HTR-8/SVneo (cell line): ENCODE results near the gene CDSN.

Source experiments
- DNase-seq: peaks from one replicate; pipeline ENCODE4 v3.0.0; 2011; ENCODE audit warnings: low spot score, mixed read lengths; ENCODE audit not compliant: insufficient read length
- FAIRE-seq: peaks from 2 replicates; lab custom pipeline; 2011; peaks lifted over from hg19 to GRCh38; lab: Jason Lieb, UNC

Gene CDSN

DNA sequence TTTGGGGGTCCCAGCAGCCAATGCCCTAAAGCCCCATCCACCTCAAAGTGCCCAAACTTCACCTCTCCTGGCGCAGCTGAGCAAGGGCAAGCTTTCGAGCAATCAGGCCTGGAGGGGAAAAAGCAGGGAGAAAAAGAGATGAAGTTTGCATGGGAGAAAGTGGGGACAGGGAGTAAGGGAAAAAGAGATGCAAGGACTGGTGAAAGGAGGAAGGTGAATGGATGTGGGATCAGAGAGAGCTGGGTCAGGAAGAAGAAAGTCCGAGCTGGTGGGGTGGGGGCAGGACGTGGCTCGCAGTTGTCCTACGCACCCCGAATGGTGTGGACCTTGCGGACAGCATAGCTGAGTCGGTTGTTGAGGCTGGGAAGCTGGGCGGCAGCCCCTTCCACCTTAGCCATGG, 25.1 kb upstream of the CDSN start:
- FAIRE-seq (no peak), DNase-seq (no peak)

DNA sequence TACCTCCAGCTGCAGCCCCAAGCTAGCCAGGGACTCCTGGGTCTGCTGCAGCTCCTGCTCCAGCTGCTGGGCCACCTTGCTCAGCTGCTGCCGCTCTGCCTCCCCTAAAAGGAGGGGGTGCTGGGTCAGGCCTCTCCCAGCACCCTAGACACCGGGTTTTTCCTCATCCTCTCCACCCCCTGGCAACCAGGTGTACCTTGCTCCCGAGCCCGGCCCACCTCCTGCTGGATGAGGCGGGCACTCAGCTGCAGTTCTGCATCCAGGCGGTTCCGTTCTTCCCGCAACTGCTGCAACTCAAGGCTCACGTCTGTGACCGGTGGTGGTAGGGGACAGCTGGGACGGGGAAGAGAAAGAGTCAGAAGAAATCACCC, 24.7 kb upstream of the CDSN start:
- DNase-seq = no peak
- FAIRE-seq = no peak

DNA sequence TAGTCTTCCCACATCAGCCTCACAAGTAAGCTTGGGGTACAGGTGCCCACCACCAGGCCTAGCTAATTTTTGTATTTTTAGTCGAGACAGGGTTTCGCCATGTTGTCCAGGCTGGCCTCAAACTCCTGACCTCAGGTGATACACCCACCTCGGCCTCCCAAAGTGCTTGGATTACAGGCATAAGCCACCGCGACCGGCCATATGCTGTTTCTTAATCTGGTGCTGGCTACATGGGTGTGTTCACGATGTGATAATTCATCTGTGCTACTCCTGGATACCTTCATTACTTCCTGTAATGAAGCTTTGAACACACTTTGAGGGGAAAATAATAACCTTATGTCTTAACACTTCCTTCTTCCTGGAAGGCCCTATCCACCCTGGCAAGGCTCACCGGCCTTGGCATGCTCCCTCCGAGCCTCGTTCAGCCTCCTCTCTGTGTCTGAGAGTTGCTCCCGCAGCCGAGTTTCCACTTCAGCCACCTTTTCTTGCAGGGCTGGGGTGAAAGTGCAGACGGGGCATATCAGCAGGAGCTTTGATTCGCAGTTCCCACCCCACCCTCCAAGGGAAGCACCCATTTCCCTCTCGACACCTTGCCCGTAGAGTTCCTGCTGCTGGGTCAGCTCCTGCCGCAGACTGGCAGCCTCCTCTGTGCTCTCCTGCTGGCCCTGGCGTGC, 24.2 kb upstream of the CDSN start:
- DNase-seq (no peak), FAIRE-seq (no peak)

DNA sequence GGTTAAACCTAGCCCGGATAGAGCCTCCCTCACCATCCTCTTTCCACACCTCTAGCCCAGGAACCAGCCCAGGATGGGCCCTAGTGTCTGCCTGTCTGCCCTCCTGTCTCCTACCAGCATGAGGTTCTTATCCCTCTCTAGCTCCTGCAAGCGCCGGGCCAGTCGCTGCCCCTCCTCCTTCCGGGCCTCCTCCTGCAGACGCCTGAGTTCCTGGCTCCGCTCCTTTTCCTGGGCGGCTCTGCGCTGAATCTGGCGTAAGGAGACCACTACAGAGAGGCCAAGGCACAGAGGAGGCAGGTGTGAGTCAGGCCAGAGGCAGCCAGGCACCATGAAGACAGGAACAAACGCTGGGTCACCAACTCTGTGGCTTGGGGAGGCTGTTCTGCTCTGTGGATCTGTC, 22.9 kb upstream of the CDSN start:
- peak; percentile 42 for DNase-seq
- no peak for FAIRE-seq

DNA sequence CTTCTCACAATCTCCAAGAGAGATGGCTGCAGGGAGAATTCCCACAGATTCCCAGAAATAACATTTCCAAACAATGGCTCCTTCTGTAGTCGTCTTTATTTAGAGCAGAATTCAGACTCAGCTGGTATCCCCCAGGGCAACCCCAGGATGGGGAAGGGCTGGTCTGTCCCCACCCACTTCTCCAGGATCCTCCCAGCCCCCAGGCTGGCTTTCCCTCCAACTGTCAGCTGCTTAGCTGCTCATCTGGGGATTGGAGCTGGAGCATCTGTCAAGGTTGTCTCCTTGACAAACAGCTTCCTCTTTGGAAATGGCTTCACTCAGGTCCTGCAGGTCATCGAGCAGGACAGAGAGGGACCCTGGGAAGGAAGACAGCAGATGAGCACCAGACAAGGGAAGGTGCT, 22.1 kb upstream of the CDSN start:
- FAIRE-seq (no peak), DNase-seq (no peak)

DNA sequence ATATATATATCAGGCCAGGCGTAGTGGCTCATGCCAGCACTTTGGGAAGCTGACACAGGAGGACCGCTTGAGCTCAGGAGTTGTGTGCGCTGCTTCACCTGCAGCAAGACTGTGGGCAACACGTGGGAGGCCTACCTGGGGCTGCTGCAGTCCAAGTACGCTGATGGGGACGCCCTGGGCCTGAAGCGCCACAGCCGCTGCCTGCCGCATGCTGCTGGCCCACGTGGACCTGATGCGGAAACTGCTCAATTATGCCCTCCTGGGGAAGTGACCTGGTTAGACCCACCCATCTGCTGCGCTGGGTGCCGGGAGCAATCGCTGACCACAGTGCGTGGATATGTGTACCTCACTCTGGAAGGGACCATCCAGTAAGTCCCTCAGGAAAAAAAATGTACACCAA, 20.4 kb upstream of the CDSN start:
- FAIRE-seq = no peak
- DNase-seq = no peak

DNA sequence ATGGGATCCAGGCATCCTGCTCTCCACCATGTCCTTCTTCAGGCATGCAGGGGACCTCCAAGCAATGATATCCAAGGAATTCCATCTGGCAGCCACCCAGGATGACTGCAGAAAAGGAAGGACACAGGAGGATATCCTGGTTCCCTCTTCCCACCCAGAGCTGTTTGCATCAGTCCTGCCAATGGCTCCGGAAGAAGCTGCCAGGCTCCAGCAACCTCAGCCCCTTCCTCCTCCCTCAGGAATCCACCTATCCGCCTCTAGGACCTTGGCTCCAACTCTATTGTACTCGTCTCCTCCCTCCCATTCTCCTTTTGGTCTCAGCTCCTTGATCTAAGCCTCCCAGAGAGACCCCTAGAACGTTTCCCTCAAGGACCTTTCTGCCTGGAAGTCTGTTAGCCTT, 19.4 kb upstream of the CDSN start:
- FAIRE-seq (no peak), DNase-seq (peak; percentile 34)

DNA sequence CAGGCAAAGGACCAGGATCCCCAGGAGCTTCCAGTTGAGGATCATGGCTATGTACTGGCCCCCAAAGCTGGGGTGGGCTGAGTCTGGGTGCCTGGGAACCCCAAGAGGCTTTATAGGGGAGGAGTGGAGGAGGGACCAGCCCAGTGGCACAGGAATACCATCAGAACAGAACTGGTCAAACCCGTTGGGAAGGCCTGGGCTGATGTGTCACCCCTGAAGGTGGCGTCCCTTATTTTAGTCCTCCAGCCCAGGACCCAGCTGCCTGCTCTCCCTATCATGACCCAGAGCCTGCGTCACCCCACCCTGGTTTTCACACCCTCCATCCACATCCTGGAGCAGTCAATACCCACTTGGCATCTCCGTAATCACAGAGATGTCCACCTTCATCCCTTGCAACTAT, 18.7 kb upstream of the CDSN start, which contains the start of gene PSORS1C2:
TSS of gene PSORS1C2 (minus strand) at position 85 of the 400 bp plus-strand sequence. CDS start at position 45, 40 bp downstream.
- no peak for FAIRE-seq
- no peak for DNase-seq

DNA sequence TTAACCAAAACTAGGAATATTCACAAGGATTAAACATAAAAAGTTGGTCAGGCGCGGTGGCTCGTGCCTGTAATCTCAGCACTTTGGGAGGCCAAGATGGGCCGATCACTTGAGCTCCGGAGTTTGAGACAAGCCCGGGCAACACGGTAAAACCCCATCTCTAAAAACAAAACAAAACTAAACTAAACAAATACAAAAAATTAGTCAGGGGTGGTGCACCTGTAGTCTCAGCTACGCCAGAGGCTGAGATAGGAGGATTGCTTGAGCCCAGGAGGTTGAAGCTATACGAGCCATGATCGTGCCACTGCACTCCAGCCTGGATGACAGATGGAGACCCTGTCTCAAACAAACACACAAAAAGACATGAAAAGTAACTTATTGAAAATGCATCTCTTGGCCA, 15.5 kb upstream of the CDSN start:
- no peak for FAIRE-seq
- DNase-seq = no peak

DNA sequence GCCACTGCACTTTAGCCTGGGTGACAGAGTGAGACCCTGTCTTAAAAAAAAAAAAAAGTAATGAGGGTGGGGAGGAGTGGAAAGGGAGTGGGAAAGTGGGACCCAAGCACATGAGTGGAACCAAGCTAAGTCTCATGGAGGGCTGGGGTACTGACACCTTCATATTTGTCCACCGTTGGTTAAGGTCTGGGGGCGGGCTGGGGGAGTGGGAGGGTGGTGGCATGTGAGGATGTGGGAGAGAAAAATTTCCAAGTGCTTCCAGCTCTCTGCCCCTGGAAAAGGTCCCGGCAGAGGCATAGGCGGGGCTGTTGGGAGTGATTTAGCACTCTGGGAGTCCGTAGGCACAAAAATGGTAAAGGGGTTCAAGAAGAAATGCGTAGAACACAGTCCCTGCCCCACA, 12.6 kb upstream of the CDSN start:
- FAIRE-seq = no peak
- no peak for DNase-seq

DNA sequence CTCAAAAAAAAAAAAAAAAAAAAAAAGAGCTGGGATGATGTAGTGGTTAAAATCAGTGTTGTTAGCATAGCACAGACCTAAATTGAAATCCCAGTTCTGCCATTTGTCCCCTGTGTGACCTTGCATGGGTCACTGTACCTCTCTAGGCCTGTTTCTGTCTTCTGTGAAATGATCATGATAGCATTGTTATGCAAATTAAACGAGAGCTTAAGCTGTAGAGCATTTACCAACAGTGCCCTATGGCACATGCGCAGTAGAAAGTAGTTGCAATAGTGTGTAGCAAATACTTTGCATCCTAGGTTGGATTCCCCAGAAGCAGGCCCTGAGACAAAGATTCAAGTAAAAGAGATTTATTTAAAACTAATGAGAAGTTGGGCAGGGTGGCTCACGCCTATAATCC, 11.3 kb upstream of the CDSN start:
- DNase-seq (no peak), FAIRE-seq (no peak)

DNA sequence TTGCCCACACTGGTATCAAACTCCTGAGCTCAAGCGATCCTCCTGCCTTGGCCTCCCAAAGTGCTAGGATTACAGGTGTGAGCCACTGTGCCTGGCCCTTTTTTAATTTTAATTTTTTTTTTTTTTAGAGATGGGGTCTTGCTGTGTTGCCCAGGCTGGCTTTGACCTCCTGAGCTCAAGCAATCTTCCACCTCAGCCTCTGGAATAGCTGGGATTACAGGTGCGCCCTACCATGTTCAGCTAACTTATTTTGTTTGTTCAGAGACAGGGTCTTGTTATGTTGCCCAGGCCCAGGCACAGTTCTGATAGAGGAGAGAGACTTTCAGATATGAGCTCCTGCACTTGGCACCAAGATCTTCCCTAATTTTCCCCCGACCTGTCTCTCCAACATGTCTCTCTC, 10.5 kb upstream of the CDSN start:
- FAIRE-seq (no peak), DNase-seq (no peak)

DNA sequence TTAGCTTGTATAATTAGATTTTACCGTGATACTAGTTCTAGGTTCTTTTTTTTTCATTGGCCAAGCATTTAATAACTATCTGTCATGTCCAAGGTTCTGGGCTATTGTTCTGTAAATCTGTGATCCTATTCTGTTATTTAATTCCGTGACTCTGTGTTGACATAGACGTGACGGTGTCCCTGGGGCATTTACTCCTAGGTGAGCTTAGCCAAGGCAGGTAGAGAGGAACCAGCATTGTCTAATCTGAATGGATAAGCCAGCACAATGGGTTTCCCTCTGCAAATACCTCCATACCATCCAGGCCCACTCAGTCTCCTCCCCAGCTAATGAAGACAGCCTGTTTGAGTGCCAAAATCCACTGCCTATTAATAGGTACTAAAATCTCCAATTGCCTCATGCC, 8.9 kb upstream of the CDSN start:
- FAIRE-seq = no peak
- no peak for DNase-seq

DNA sequence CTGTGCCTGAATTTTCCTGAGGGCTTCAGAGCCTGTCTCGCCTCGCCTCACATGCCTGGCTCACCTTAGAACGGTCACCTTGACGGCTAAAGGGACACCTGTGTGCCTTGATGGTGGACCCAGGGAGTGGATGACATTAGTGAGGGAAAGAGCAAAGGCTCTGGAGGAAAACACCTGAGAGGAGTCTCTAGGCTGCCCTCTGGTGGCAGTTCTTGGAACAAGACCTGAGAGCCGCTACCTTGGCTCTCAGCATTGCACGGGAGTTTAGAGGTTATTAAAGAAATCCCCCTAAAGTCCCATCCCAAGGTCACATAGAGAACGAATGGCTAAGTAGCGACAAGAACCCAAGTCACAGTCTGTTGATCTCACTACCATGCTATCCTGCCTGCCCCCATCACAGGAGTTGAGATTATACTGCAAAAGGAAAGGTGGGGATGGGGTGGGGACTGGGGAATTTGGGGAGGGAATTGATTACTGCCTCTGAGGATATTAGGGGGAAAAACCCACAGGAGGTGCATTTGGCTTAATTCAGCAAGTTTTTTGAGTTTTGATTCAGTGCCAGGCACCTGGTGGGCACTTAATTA, 7.9 kb upstream of the CDSN start:
- FAIRE-seq (no peak), DNase-seq (peak; percentile 64)

DNA sequence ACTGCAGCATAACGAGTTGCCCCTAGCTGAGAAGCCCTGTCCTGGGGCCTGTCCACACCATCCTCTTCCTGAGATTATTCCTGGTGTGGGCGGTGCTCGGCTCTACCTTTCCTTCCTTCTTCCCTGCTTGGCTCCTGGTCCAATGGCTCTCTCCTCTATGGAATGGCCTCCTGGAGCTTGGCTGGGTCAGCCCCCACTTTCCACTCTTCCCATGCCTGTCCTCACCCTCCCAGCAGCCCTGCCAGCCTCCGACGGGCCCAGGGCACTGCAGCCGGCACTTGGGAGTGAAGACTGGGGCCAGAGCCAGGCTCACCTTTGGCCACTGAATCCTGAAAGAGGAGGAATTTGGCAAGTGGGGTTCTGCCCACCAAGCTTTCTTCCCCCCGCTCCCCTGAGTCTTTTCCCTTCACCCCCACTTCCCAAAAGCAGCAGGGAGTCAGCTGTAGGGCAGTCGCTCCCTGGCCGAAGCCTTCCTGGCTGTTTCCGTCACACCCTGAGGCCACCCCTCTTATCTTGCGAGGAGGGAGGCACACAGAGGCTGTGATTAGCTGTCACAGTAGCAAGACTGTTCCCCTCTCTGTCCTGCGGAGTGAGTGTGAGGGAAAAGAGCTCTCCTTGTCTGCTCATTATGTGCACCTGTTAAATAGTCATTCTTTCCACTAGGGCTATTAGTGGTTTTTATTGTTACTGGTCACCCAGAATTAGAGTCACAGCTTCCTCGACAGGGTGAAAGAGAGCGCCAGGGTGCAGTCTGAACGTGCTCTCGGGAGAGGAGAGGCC, 6.3 kb upstream of the CDSN start:
- FAIRE-seq (no peak), DNase-seq (no peak)

DNA sequence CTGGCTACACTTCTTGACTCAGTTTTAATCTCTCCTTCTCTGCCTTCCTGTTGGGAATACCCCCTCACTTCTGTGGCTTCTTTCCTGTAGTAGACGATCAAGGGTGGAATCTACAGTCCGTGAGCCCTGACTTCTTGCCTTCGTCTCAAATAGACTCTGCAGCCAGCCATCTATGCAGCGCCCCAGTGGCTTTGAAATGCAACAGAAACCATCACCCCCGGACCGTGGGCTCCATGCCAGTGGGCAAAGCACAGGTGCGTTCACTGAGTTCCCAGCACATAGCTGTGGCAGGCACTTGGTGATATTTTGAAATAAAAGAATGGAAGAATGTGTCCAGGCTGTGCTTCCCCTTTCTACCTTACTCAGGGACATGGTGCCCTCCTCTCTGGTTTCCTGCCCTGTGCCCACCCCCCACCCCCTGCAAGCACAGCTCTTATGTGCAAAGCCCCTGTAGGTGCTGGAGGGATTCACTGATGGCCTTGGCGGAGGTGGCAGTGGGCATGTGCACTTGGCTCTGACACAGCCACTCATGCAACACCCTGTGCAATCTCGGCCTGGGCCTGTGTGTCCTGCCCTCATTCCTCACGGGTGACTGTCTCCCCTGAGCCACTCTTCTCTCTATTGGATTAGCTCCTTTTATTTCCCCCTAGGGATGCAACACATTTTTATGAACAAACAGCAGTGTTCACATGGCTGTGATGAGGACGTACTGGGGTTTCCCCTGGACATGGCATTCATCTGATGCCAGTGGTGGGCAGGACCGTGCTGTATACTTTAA, 5.5 kb upstream of the CDSN start:
- DNase-seq = no peak
- FAIRE-seq = no peak

DNA sequence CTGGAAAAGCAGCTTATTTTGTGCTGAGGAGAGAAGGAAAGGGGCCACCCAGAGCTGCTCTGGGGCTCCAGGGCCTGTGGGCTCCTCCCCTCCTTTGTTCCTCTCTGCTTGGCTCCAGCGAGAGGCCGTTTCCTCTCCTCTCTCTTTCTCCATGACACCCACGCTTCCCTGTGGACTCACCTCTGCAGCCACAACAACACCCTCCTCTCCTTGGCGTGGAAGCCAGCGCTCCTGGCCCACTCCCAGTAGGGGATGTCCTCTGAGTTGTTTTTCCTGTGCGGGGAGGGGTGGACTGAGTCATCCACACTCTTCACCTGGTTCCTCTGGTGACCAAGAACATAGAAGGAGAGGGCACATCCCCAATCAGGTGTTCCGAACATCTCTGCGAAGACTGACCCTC, 4.9 kb upstream of the CDSN start:
- FAIRE-seq (no peak), DNase-seq (no peak)

DNA sequence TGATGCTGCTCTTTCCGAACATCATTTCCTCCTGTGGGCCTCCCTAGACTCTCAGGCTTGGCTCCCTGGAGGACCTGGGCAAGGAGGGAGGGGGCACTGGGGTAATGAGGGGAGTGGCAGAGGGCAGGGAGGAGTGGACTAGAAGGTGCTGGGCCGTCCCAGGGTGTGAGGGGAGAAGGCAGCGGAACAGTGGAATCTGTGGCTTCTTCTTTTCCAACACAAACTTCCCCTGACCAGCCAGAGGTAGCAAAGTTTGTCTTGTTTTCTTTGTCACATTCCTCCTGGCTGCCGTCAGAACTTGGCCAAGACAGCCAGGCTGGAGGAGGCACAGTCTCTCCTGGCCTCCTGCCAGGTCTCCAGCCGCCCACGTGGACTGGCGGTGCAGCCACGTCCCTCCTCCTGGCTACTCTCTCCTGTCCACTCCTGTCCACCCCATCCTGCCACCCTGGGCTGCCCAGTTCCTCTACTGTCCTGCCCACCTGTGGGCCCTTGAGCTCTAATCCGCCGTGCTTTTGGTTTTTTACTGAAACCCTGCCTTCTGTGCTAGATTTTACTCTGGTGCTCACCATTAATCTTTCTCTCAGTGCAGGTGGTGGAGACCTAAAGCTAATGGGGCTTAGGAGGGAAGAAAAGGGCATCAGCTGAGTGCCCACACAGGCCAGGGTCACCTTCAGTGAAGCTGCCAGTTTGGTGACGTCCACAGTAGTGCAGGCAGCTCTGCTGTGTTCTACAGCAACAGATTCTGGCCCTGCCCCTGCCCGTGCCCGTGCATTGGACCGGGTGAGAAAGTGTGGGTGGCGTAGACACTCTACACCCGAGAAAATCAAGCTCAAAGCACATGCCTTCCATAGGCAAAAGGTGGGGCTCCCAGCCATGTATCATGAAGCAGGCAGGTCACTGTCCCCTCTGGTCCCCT, 2.8 kb upstream of the CDSN start:
- FAIRE-seq = peak; percentile 97
- DNase-seq = peak; percentile 92

DNA sequence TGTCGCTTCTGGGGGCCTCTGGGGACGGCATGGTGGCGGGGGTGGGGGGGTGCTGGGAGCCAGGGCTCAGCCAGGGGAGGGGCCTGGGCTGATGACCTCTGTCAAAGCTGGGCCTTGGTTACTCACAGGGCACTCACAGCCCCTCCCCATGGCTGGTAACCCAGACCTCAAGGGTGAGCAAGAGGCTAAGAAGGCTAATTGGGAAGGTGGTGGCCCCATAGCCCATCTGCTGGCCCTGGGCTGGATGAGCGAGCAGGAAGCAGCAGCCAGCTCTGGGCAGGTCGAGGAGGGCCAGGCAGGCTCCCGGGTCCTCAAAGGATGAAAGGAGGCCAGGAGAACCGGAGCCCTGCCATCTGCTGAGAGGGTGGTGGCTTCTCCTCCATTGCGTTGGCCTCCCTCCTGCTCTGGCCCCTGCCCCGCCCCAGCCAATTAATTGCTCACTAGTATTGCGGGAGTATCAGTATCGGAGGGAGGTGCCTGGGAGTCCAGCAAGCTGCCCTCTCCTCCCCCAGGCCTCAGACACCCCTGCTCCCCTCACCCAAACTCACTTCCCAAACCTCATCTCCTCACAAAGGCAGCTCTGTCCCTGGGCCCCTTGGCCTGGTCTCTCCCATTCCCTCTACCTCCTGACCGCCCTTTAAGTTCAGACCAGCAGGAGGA, 1.0 kb upstream of the CDSN start:
- FAIRE-seq (no peak), DNase-seq (no peak)
